Ovary (tissue), 3 donors: ENCODE measurements around the gene FRMD5.

Experiments
- POLR2A ChIP-seq: fragments of 450-650 bp; IDR thresholded peaks from one replicate; pipeline ENCODE4 v1.6.1; 2017; ENCODE audit warnings: antibody characterized with exemption, mild to moderate bottlenecking, moderate library complexity
- TF ChIP-seq, protein P1 (sequence below), 3 donors: fragments of 450-650 bp in 2 of 3; fragments of 200-600 bp in 1 of 3; IDR thresholded peaks; one replicate each; pipeline versions ENCODE4 v1.5.1 to v1.8.0; 2016 to 2022; ENCODE audit warnings: antibody characterized with exemption in 3 of 3, mild to moderate bottlenecking in 1 of 3
- donor health status: DM: no; HTN: no; CAD: no.

DNA sequence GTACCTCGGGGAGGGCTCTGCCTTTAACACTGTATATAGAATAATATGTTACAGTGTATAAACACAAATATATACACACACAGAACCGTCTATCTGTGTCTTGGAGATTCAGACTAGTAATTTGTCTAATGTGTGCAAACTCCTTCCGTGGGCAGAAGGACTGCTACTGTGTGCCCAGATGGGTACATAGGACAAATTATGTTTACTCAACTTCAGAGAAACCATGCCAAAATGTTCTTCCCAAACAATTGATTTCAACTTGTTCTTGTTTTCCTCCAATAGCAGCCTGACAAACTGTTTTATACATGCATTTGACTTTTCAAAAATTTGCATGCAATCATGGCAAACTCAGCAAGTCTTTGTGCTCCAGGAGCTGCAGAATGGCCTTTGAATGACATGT lies 97.5 kb downstream of the FRMD5 start:
- TF ChIP-seq POLR2A = no peak
- TF ChIP-seq, protein P1, sequence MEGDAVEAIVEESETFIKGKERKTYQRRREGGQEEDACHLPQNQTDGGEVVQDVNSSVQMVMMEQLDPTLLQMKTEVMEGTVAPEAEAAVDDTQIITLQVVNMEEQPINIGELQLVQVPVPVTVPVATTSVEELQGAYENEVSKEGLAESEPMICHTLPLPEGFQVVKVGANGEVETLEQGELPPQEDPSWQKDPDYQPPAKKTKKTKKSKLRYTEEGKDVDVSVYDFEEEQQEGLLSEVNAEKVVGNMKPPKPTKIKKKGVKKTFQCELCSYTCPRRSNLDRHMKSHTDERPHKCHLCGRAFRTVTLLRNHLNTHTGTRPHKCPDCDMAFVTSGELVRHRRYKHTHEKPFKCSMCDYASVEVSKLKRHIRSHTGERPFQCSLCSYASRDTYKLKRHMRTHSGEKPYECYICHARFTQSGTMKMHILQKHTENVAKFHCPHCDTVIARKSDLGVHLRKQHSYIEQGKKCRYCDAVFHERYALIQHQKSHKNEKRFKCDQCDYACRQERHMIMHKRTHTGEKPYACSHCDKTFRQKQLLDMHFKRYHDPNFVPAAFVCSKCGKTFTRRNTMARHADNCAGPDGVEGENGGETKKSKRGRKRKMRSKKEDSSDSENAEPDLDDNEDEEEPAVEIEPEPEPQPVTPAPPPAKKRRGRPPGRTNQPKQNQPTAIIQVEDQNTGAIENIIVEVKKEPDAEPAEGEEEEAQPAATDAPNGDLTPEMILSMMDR (IDR thresholded peaks at IDR 0.05) = no peak
